Epidermal melanocyte (primary cell): ENCODE data around the gene SCGB1D1.
"Not testable (repeated sequence)": the region's sequence is repeated elsewhere in the genome, so short reads cannot be mapped to it uniquely, and the experiment has no call there.

Source experiments
- DNase-seq: peaks from one replicate; pipeline ENCODE4 v3.0.0; 2011; ENCODE audit warnings: low spot score; ENCODE audit not compliant: insufficient read length

The SCGB1D1 gene

DNA sequence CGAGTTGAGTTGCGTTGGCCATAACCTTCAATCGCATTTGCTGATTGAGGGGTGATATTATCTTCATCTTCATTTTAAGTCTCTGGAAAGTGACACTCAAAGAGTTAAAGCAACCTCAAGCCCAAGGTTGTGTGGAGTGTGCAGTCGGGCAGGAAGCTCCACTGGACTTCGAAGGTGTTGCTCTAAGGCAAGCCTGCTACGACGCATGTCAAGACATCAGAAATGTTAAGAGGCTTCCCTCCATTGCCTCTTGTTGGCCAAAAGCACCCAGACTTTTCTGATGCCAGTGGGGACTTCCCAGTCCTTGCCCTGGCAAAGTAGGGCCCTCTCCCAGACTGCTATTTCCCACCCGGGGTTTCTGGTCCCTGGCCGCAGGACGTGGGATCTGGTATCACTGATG lies 23.6 kb upstream of the SCGB1D1 start:
- no peak for DNase-seq

DNA sequence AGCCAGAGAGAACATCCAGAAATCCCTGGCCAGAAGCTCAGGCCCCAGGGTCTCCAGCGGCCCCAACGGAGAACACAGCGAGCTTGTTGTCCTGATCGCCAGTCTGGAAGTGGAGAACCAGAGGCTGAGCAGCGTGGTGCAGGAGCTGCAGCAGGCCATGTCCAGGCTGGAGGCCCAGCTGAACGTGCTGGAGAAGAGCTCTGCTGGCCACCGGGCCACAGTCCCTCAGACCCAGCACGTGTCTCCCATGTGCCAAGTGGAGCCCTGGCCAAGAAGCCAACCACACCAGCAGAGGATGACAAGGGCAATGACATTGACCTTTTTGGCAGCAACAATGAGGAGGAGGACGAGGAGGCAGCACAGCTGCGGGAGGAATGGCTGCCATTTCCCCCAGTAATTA lies 20.6 kb upstream of the SCGB1D1 start:
- no peak for DNase-seq

DNA sequence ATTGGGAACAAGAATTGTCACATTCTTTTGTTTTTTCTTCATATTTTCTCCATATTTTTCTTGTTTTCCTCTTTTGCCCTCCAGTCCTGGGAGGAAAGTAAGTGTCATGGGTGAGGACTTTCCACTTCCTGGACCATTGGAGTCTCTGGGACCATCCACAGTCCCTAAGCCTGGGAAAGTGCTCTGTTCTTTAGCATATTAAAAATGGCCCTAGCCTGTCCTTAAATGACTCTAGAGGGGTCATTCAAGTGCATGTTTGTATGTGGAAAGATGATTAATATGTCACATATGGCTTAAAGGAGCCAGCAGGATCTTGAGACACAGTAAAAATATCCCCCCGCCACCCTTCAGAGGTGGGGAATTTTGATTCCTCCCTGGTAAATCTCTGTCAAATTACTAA lies 20.1 kb upstream of the SCGB1D1 start:
- DNase-seq = no peak

DNA sequence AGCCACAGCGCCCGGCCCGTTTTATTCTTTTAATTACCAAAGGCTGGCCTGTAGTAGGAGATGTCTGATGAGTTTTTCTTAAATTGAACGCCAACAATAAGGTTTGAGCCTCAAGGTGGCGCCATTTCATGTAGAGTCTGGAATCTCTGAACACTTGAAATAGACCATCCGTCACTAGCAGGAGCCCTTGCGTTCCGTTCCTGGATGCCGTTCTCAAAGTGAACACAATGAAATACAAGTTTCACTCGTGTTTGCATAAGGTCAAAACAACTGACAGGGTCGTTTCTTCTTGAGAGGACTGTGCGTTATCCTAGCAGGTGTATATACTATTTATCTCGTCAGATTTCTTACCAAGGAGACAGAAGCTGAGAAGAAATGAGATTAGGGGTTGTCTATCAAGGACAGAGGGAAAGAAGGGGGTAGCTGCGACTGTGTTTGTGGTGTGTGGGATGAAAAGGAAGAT lies 18.7 kb upstream of the SCGB1D1 start:
- DNase-seq = peak; percentile 27

DNA sequence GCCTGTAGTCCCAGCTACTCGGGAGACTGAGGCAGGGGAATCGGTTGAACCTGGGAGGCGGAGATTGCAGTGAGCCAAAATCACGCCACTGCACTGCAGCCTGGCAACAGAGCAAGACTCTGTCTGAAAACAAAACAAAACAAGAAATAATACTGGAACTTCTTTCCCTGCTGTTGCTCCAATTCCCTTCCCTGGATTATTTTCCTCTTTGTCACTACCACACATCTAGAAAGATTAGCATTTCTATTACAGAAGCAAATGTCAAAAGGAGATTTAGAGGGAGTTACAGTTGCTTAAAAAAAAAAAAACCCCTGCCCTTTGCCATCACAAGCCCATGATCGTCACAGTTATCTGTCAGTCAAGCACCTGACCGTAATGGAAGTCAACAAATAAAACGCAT lies 17.7 kb upstream of the SCGB1D1 start:
- DNase-seq = no peak

DNA sequence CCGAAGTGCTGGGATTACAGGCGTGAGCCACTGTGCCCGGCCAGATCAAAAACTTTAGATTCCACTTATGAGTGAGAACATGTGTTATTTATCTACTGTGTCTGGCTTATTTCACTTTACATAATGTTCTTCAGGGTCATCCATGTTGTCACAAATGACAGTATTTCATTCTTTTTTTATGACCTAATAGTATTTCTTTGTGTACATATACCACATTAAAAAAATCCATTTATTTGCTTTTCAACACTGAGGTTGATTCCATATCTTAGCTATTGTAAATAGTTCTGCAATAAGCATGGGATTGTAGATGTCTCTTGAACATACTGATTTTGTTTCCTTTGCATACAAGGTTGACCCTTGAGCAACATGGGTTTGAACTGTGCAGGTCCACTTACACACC lies 13.2 kb upstream of the SCGB1D1 start:
- no peak for DNase-seq

DNA sequence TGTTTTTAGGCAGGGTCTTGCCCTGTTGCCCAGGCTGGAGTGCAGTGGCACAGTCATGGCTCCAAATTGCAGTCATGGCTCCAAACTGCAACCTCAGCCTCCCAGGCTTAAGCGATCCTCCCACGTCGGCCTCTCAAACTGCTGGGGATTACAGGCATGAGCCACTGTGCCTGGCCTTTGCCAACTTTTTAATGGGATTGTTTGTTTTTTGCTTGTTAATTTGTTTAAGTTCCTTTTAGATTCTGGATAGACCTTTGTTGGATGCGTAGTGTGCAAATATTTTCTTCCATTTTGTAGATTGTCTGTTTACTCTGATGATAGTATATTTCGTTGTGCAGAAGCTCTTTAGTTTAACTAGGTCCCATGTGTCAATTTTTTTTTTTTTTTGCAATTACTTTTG lies 10.0 kb upstream of the SCGB1D1 start:
- no peak for DNase-seq

DNA sequence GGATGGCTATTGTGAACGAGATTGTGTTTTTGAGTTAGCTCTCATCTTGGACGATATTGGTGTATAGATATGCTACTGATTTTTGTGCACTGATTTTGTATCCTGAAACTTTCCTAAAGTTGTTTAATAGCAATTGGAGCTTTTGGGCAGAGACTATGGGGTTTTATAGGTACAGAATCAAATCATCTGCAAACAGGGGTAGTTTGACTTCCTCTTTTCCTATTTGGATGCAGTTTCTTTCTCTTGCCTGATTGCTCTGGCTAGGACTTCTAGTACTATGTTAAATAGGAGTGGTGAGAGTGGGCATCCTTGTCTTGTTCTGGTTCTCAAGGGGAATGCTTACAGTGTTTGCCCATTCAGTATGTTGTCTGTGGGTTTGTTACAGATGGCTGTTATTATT lies 8.9 kb upstream of the SCGB1D1 start:
- no peak for DNase-seq

DNA sequence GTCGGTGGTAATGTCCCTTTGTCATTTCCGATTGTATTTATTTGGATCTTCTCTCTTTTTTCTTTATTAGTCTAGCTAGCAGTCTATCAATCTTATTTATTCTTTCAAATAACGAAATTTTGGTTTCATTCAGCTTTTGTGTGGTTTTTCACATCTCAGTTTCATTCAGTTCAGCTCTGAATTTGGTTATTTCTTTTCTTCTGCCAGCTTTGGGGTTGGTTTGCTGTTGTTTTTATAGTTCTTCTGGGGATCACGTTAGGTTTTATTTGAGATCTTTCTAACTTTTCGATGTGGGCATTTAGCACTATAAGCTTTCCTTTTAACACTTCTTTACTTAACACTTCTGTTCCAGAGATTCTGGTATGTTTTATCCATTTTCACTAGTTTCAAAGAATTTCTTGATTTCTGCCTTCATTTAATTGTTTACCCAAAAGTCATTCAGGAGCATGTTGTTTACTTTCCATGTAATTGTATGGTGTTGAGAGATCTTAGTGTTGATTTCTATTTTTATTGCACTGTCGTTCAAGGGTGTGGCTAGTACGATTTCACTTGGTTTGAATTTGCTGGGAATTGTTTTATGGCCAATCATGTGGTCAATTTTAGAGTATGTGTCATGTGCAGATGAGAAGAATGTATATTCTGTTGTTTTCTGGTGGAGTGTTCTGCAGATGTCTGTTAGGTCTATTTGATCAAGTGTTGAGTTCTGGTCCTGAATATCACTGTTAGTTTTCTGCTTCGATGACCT lies 7.7 kb upstream of the SCGB1D1 start:
- no peak for DNase-seq

DNA sequence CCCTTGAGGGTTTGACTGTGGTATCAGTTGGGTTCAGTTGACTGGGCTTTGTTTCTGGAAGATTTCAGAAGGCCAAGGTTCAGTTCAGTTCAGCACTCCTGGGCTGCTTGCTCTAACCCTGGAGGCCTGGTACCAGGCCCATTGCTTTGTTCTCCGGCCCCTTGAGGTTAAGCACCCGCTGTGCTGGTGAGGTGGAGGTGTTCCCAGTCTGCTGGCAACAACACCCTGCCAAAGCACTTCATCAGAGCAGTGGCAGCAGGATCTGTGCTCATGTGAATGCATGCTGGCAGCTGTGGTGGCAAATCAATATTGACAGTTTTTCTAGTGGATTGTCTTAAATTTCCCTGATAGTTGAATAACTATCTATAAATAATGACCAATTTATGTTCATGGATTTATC lies 3.8 kb upstream of the SCGB1D1 start:
- no peak for DNase-seq

DNA sequence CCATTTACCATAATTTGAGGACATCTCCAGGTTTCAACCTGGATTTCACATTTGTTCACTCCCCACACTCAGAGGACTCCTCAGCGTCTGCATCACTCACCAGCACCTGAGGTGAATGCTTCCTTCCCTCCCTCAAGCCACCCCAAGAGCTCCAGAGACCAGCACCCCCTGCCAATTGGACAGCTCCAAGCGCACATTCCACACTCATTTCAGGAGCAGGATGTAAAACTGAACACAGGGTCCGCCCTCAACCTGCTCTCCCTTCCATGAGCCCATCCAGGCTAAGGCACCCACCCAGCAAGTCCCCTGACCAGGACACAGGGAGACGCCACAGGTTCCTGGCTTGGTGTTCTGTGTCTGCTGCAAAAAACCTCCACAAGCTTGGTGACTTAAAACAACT lies 3.9 kb downstream of the SCGB1D1 start:
- DNase-seq = no peak

DNA sequence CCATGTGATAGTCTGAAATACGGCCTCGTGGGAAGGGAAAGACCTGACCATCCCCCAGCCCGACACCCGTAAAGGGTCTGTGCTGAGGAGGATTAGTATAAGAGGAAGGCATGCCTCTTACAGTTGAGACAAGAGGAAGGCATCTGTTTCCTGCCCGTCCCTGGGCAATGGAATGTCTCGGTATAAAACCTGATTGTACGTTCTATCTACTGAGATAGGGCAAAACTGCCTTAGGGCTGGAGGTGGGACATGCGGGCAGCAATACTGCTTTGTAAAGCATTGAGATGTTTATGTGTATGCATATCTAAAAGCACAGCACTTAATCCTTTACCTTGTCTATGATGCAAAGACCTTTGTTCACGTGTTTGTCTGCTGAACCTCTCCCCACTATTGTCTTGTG lies 5.0 kb downstream of the SCGB1D1 start:
- not testable (repeated sequence) for DNase-seq

DNA sequence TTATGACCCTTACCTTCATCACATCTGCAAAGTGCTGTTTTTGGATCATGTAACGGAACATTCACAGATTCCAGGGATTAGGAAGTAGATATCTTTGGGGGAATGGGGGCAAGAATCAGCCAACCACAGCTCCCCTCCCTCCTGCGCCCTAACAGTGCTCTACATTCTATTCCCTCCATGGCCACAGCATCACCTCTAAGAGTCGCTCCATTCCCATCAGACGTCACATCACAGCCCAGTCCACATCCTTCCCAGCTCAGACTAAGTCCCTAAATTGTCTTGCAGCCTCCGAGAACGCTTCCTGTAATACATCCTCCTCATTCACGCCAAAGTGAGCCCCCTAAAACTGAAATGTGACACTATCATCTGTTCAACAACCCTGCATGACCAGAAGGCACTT lies 5.9 kb downstream of the SCGB1D1 start:
- no peak for DNase-seq

DNA sequence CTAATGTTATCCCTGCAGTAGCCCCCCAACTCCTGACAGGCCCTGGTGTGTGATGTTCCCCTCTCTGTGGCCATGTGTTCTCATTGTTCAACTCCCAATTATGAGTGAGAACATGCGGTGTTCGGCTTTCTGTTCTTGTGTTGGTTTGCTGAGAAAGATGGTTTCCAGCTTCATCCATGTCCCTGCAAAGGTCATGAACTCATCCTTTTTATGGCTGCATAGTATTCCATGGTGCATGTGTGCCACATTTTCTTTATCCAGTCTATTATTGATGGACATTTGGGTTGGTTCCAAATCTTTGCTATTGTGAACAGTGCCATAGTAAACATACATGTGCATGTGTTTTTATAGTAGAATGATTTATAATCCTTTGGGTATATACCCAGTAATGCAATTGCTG lies 7.4 kb downstream of the SCGB1D1 start:
- not testable (repeated sequence) for DNase-seq

DNA sequence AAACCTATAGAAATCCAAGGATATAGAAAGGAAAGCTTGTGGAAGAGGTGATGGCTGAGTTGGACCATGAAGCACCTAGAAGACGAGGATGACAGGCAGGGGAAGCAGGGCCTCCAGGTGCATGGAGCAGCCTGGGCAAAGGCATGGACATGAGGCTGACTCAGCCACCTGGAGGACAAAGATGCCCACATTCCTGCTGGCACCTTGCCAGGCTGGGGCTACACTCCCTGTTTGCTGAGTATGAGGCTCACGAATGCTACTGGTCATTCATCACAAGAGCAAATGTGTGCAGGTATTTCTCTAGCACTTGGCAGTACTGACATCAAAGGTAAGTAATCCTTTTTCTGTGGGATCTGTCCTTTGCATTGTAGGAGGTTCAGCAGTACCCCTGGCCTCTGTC lies 11.4 kb downstream of the SCGB1D1 start:
- no peak for DNase-seq

DNA sequence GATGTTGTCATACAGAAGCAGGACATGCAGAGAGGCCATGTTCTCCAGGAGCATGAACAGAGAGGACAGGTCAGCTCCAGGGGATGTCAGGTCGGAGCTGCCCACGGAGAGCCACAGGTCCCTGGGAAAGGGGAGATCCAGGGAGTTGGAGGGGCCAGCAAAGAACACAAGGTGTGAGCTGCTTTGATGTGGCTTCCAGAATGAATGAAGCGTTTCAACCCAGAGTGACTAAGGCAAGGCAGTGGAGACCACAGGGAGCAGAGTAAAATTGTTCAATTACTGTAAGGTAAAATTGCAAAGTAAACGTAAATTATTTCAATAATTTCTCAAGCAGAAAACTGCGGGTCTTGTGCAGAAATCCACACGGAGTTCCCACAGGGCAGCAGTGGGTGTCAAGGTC lies 12.9 kb downstream of the SCGB1D1 start:
- no peak for DNase-seq

DNA sequence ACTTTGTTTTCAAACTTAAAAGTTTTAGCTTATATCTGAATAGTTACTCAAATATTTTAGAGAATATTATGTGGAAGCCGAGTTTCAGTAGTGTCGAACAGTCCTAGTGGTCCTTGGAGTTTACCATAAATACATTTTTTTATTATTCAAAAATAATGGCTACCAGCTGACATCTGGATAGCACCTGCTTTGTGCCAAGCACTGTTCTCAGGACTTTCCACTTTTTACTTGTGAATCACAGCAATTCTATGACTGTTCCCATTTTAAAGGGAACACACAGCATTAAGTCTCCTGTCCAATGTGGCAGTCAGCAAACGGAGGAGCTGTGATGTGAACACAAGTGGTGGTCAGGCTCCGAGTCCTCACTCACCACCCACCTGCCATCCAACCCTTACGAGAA lies 14.4 kb downstream of the SCGB1D1 start:
- no peak for DNase-seq

DNA sequence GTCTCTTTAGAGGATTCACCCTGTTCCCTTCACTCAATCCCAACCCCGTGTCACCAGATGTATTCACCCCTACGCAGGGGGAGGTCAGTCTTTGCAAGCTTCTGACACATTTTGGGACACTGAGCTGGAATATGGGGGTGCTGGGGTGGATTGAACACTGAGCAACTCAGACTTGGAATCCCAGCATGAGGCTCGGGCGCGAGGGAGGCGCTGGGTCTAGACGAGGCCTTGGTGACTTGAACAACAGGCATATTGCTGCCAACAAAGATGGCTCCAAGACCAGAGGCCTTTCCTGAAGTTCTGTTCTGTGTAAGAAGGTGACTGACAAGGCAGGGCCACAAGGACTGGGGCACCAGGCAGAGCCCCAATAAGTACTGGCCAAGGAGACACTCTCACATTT lies 15.4 kb downstream of the SCGB1D1 start:
- DNase-seq = no peak

DNA sequence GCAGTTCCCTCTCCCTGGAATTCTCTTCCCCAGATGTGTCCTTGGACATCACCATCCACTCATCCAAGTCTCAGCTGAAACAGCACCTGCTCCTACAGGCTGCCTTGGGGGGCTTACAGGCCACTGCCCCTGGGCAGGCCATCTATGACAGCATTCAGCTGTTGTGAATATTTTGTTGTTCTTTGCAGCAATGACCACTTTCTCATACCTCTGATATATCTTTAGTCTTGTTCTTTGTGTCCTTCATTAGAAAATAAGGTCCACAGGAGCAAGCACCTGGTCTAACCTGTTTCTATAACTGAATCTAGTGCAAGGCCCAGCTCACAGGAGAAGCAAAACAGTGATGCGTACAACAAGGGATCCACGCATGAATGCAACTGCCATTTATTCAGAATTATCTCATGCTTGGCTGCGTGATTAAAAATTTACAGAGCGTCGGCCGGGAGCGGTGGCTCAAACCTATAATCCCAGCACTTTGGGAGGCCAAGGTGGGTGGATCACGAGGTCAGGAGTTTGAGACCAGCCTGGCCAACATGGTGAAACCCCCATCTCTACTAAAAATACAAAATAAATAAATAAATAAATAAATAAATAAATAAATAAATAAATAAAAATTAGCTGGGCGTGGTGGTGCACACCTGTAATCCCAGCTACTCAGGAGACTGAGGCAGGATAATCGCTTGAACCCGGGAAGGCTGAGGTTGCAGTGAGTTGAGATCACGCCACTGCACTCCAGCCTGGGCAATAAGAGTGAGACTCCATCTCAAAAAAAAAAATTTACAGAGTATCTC lies 16.5 kb downstream of the SCGB1D1 start:
- not testable (repeated sequence) for DNase-seq

DNA sequence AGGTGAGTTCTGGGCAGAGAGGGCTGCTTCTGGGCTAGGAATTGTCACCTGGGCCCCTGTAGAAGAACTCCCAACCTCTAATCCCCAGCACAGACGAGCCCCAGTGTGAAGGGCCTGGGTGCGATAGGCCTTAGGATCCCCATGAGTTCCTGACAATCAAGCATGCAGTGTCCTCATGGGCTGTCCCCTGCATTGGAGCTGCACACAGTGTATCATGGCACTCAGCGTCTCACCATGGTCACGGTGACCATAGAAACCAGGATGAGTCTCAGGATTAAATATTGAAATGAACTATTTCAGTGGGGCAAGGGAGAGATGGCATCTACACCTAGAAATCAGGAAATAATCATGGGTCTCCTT lies 18.7 kb downstream of the SCGB1D1 start:
- DNase-seq = no peak

DNA sequence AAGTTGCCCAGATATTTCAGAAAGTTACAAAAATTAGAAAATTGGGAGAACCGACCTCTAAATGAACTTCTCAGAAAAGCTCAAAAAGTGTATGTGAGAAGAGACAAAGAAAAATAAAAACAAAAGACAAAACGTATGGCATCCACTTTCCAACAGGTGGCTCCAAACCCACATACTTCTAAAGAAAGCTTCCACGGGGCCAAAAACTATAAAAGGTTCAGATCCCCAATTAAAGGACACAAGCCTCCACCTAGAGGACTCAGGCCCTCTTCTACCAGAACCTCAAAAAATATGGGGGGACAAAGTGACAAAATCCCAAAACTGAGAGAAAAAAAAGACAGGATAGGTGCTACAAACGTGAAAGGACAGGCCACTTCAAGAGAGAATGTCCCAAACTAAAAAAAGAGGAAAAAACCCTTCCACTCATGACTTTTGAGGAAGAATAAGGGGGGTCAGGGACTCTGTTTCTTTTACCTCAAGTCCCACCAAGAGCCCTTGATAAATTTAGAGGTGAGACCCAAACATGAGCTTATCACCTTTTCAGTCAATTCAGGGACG lies 27.3 kb downstream of the SCGB1D1 start:
- DNase-seq = no peak

DNA sequence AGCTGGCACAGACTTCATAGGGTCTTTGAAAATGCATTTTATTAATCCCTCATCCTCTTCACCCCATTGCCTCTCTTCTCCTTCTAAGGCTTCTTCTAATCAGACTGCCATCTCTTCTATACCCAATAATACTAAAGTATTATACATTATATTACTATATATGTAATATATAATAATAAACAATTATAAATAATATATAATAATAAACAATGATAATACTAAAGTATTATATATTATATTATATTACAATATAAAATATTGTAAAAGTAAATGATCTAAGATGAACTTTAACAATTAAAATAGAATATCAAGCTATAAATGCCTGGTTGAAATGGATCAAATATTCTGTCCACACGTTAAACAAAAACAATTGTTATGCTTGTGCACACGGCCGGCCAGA lies 31.5 kb downstream of the SCGB1D1 start:
- no peak for DNase-seq

DNA sequence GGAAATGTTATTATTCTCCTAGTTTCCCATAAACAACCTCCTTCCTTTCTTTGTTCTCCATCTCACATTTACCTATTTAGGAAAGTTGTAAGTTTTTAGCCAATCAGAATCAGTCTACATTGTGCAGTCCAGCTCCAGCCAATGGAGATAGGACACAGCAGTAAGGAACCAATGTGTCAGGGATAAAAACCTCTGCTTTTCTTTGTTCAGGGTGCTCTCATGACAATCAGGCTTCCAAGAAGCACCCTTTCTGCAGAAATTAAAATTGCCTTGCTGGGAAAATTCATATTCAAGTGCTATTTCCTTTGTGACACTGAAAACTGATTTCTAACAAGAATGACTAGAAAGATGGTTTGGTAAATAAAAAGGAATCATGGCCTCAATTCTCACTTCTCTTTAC lies 33.1 kb downstream of the SCGB1D1 start:
- DNase-seq = no peak
